Subcutaneous adipose tissue (tissue), 4 donors: ENCODE results near the gene HOTAIR. TPM values are rescaled to one million over a fixed set of nuclear protein-coding genes. Genes with fewer than 3 reads are reported as not detected.

Experiments used
- total RNA-seq, 4 donors: library from RNA; depleted of rRNA; stranded (reverse); fragments of >200 nt; gene quantifications; one replicate each; pipeline ENCODE4 v1.1.0, GENCODE V29; 2016
- TF ChIP-seq, protein P1 (sequence below): fragments of 450-650 bp; IDR thresholded peaks from one replicate; pipeline ENCODE4 v1.5.1; 2016; ENCODE audit warnings: low read depth, mild to moderate bottlenecking, control low read depth, antibody characterized with exemption, moderate library complexity

Gene HOTAIR
- total RNA-seq, 4 donors from 2014 or later, result 0.34 to 3.4 (median 0.61) TPM

DNA sequence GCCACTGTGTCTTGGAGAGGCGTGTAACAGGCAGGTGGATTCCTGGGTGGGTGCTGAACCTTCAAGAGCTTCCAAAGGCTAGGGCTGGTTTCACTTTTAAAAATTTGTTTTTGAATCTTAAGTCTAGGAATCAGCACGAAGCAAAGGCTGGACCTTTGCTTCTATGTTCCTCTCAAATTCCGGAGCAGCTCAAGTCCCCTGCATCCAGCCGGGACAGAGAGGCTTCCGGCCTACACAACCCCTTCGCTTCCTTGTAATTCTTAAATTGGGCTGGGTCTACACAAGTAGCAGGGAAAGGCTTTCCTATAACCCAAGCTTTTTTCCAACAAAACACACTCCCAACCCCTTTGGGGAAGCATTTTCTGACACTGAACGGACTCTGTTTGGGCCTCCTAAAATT is 11.7 kb downstream of the HOTAIR start:
- TF ChIP-seq, protein P1, sequence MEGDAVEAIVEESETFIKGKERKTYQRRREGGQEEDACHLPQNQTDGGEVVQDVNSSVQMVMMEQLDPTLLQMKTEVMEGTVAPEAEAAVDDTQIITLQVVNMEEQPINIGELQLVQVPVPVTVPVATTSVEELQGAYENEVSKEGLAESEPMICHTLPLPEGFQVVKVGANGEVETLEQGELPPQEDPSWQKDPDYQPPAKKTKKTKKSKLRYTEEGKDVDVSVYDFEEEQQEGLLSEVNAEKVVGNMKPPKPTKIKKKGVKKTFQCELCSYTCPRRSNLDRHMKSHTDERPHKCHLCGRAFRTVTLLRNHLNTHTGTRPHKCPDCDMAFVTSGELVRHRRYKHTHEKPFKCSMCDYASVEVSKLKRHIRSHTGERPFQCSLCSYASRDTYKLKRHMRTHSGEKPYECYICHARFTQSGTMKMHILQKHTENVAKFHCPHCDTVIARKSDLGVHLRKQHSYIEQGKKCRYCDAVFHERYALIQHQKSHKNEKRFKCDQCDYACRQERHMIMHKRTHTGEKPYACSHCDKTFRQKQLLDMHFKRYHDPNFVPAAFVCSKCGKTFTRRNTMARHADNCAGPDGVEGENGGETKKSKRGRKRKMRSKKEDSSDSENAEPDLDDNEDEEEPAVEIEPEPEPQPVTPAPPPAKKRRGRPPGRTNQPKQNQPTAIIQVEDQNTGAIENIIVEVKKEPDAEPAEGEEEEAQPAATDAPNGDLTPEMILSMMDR, result no peak

DNA sequence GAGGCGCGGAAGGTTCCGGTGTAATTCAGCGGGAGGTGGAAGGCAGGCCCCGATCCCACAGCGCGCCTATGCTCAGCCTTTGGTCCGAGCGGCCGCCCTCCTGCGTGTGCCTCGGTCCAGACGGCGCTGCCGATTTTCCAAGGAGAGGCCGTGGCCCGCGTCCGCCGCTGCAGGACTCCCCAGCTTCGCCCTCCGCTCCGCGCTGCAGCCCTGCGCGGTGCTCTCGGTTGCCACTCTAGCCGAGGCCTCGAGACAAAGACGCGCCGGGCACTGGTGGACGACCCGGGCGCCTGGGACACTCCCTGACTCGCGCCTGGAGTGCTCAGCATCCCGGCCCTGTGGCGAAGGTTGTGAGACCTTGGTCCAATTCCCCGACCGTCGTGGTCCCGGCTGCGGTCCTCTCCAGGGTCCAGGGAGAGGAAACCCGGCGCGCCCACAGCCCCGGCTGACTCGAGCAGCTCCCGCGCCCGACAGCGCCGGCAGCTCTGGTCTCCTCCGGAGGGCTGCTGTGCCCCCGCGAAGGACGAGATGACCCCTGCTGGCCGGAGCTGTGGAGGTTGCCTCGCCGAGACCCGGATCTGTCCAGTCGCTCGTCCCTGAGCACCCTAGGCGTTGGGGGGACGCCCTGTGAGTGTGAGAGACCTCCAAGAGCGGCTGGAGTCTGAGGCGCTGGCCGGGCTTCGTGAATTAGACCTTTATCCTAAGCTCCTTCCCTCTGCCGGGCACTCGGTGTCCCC is 13.6 kb downstream of the HOTAIR start:
- TF ChIP-seq, protein P1, result no peak

DNA sequence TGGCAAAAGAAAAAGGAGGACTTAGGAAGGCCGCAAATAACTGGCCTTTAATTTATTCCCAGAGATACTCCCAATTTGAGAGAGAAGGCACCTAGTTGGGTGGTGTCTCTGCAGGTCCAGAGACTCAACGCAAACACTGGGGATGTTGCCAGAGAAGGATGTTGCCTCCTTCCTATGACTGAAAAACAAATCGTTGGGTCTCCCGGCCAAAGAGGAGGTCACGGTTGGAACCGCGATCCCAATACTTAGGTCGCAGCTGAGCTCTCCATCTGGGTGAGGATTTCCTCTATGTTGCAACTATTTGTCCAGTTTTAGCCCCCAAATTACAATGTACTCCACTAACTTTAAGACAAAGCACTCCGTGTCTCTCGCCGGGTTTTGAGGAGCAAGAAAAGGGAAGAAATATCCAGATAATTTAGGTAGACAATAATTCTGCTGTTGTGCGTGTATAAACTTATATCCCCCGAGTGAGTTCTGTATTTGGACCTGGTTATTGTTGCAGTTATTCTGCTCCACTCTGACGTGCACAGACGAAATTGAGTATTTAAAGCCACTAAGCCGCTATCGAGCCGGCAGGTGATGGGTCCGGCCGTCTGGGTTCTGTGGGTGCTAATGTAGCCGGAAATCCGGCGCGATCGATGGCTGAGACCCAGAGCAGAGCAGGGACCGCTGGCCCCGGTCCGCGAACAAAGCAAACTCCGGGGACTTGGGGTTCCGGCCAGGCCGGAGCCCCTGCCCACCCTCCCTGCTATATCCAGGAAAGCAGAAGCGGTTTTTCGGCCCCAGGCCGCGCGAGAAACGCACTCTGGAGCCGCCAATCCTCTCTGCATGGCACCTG is 14.3 kb downstream of the HOTAIR start:
- TF ChIP-seq, protein P1, result no peak

DNA sequence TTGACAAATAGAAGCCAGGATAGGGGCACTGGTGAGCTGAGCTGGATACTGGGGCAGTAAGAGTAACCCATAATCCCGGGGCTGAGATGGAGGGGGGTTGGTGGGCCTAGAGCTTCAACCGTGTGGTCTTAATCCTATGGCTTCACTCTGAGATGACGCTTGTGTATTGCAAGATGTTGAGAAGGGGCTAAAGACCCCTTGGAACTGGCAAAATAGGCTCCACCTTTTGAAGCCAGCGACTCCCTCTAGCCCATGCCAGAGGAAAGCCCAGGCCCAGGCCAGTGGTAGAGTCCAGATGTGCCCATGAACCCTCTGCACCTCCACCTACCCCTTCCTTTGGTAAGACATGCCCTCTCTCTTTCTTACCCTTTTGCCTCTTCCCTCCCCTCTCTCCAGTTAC is 15.4 kb downstream of the HOTAIR start:
- TF ChIP-seq, protein P1, result no peak

DNA sequence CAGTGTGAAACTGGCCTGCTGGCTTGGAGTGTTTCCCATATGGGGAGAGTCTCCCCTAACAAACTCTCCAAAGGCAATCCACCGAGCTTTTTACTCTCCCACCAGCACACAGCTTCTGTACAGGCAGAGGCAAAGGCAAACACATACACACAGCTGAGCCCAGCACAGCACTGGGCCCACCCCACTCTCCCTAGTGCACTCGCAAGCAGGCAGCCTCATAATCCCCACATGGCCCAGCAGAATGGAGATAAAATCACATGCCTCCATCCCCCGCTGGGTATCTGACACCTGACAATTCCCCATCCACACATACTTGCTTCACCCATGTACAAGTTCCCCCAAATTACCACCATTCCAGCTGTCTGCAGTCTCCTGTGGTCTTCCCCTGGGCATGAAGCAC is 16.6 kb downstream of the HOTAIR start:
- TF ChIP-seq, protein P1, result no peak

DNA sequence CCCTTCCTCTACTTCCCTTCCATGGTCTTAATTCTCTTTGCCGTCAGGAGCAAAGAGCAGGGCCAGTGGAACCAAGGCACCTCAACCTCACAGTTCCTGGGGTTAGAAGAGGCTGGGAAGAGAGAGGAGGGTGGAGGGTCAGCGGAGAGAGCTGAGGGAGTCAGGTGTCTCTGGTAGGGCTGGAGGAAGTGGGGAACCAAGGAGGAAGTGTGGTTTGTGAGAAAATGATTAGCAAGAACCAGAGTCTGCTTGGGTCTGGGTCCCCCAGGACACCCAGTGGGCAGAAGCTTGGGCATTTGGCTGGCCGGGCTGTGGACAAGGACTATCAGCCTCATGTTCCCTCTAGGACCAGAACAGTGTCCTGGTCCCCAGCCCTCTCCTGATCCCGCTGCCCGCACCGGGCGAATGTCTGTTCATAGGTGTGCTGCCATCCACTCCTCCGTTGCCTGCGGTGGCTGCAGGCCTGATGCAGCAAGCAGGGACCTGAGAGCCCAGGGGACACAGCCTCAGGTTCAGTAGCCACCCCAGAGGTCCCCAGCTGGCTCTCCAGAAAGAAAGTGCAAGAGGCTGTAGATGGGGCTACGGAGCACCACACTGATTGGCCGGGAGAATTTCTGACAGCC is 17.7 kb downstream of the HOTAIR start:
- TF ChIP-seq, protein P1, result no peak

DNA sequence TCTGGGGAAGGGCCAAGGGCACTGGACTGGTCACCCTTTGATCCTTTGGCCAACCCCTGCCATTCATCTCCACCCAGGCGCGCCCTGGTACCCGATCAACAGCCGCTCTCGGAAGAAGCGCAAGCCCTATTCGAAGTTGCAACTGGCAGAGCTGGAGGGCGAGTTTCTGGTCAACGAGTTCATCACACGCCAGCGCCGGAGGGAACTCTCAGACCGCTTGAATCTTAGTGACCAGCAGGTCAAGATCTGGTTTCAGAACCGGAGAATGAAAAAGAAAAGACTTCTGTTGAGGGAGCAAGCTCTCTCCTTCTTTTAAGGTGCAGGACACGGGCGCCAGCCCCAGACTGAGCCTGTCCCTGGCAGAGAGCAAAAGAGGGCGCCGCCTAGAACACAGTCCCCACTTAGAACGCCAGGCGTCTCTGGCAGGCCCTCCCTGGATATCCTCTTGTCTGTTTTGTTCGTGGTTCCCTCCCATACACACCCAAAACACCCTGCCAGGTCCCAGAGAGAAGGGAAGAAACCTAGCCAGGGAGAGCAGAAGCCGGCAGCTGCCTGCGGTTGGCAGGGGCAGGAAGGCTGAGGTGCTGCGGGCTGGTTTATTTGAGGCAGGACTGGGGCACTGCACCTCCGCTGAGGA is 18.4 kb downstream of the HOTAIR start:
- TF ChIP-seq, protein P1, result no peak
